Measurements from ENCODE around the gene SLC27A6. TPM values are rescaled to one million over a fixed set of nuclear protein-coding genes. Genes with fewer than 3 reads are reported as not detected.

The SLC27A6 gene
- total and polyA plus RNA-seq, 2 experiments from 2014 or later: 2.0 to 4.8 TPM

GRCh38 chr5:129061849-129062248 is 96.6 kb downstream of the SLC27A6 start:
- Histone ChIP-seq H3K79me2 (replicated peaks; ENCODE audit: insufficient read depth) (no peaks in the 10 kb centered on the region), H3K4me3 (no peak overlapping the region), H3K27ac (ENCODE audit: low read depth) (no peak overlapping the region), H3K4me2 (no peak overlapping the region), H3F3A (replicated peaks; ENCODE audit: low read depth) (no peaks in the 10 kb centered on the region), H3K36me3 (ENCODE audit: insufficient read depth) (no peaks in the 10 kb centered on the region), H3K9me2 (ENCODE audit: insufficient read depth) (no peaks in the 10 kb centered on the region), H3K4me1 (ENCODE audit: insufficient read depth) (no peaks in the 10 kb centered on the region), H3K27me3 (ENCODE audit: insufficient read depth) (no peaks in the 10 kb centered on the region), H2AFZ (no peak overlapping the region), H4K20me1 (replicated peaks; ENCODE audit: insufficient read depth) (no peaks in the 10 kb centered on the region)
- no peaks in the 10 kb centered on the region for H3K4me1 Mint-ChIP-seq
- H3K27me3 Mint-ChIP-seq (ENCODE audit: insufficient read depth, low read depth, poor library complexity): no peaks in the 10 kb centered on the region
- no peaks in the 10 kb centered on the region for H3K9me3 Mint-ChIP-seq
- ATAC-seq: no peak
- H3K27ac Mint-ChIP-seq: no peak overlapping the region
- DNase-seq (ENCODE audit: low spot score): no peak
- H3K36me3 Mint-ChIP-seq (ENCODE audit: low read depth): no peaks in the 10 kb centered on the region
- H3K4me3 Mint-ChIP-seq: no peak overlapping the region
- TF ChIP-seq ETS1 (IDR thresholded peaks at IDR 0.05) (no peak), EZH2 (IDR thresholded peaks at IDR 0.05; ENCODE audit: low read depth, unreplicated experiment) (no peak), EZH2phosphoT487 (IDR thresholded peaks at IDR 0.05; ENCODE audit: unreplicated experiment) (no peak), ZNF462 (CRISPR knock-in tag; IDR thresholded peaks at IDR 0.05) (no peak), JUNB (IDR thresholded peaks at IDR 0.05; ENCODE audit: unreplicated experiment) (no peak), CREB1 (CRISPR knock-in tag; IDR thresholded peaks at IDR 0.05; ENCODE audit: low read depth) (no peak), ZNF114 (CRISPR knock-in tag; IDR thresholded peaks at IDR 0.05) (no peak), NANOG (IDR thresholded peaks at IDR 0.05; ENCODE audit: borderline replicate concordance) (no peak), REST (IDR thresholded peaks at IDR 0.05; ENCODE audit: unreplicated experiment) (no peak), POLR2AphosphoS5 (IDR thresholded peaks at IDR 0.05; ENCODE audit: low read depth) (no peak), ZNF331 (CRISPR knock-in tag; IDR thresholded peaks at IDR 0.05; ENCODE audit: low read depth) (no peak), CTCF (conservative IDR thresholded peaks at IDR 0.05; ENCODE audit: low read depth in 2 of 2) (no peak), STAT1 (IDR thresholded peaks at IDR 0.05; ENCODE audit: unreplicated experiment) (no peak)

Data from GM23338 (cell line).